Measurements from ENCODE around the gene PARD3. TPM values are rescaled to one million over a fixed set of nuclear protein-coding genes. Genes with fewer than 3 reads are reported as not detected.

PARD3 gene
- total and polyA plus RNA-seq, 2 experiments from 2014 or later, result 47.2 to 59.7 TPM

DNA sequence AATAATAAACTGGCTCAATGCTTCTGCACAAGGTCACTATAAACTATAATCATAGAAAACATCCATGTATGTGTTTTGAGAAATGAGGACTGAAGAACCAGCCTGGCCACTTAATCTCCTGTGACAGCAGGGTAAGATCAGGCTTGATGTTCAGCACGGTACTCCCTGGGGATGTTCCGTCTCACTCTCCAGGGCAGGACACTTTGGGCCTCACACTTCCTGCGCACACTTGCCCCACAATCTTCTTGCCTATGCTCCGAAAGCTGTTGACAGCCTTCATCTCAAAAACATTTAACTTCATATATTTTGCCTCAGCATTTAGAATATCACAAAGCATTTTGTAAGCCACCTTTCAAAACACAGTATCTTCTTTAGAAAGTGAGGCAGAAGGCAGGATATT lies 92.7 kb downstream of the PARD3 start:
- DNase-seq (ENCODE audit: low spot score), result no peak
- WGBS (ENCODE audit: low lambda C conversion rate, missing lambda C conversion rate), result 77% methylated on average over 4 of the region's 4 CpGs
- Histone ChIP-seq H3K4me2 (no peak overlapping the region), H3K4me1 (ENCODE audit: insufficient read depth) (peaks cover 8% of the 10 kb centered on the region), H3K4me3 (no peak overlapping the region), H3K9me3 (ENCODE audit: low read depth) (no peaks in the 10 kb centered on the region), H3K27ac (no peak overlapping the region), H2AFZ (no peak overlapping the region), H3K9me2 (replicated peaks; ENCODE audit: insufficient read depth) (no peaks in the 10 kb centered on the region), H3K27me3 (no peaks in the 10 kb centered on the region), H4K20me1 (ENCODE audit: insufficient read depth, poor library complexity, severe bottlenecking) (peaks cover 21% of the 10 kb centered on the region), H3K36me3 (replicated peaks; ENCODE audit: insufficient read depth, low read depth) (no peaks in the 10 kb centered on the region), H3K79me2 (peaks cover 95% of the 10 kb centered on the region)
- no peak for TF ChIP-seq EZH2phosphoT487 (IDR thresholded peaks at IDR 0.05; ENCODE audit: low read depth, severe bottlenecking, unreplicated experiment)
- TF ChIP-seq EZH2 (IDR thresholded peaks at IDR 0.05; ENCODE audit: borderline replicate concordance), result no peak
- no peak for TF ChIP-seq CTCF (IDR thresholded peaks at IDR 0.05; ENCODE audit: poor library complexity)

DNA sequence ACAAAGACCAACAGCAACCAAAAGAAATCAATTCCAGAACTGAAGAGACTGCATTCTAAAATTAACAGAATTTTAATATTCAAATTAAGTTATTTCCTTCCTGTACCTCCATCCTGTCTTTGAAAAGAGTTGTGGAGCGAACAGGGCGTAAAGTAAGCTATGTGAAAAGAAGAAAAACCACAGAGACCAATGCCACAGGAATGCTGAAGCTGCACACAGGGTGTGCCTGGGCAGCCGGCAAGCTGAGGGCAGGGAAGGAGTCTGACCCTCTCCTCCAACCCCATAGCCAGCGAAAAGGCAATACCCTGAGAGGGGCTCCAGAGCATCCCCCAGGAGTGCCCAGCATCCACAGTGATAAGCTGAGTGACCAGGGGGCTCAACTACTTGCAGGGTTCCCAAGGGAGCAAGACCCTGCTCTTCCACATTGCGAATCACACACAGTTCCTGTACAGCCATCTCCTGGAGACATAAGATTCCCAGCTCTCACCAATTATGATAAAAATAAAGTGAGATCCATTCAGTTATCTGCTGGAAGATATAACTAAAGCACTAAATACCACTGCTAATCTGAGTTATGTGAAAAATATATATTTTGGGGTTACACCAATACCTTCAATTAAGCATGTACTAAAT lies 93.8 kb downstream of the PARD3 start:
- Histone ChIP-seq H3K9me3 (ENCODE audit: low read depth) (no peaks in the 10 kb centered on the region), H3K27me3 (no peaks in the 10 kb centered on the region), H3K4me2 (peak overlapping the region; percentile 6), H3K36me3 (replicated peaks; ENCODE audit: insufficient read depth, low read depth) (no peaks in the 10 kb centered on the region), H3K9me2 (replicated peaks; ENCODE audit: insufficient read depth) (no peaks in the 10 kb centered on the region), H3K4me3 (no peak overlapping the region), H3K79me2 (peaks cover 93% of the 10 kb centered on the region), H2AFZ (no peak overlapping the region), H3K27ac (no peak overlapping the region), H3K4me1 (ENCODE audit: insufficient read depth) (peaks cover 14% of the 10 kb centered on the region), H4K20me1 (ENCODE audit: insufficient read depth, poor library complexity, severe bottlenecking) (peaks cover 16% of the 10 kb centered on the region)
- DNase-seq (ENCODE audit: low spot score), result no peak
- TF ChIP-seq EZH2 (IDR thresholded peaks at IDR 0.05; ENCODE audit: borderline replicate concordance) (no peak), EZH2phosphoT487 (IDR thresholded peaks at IDR 0.05; ENCODE audit: low read depth, severe bottlenecking, unreplicated experiment) (no peak), CTCF (IDR thresholded peaks at IDR 0.05; ENCODE audit: poor library complexity) (no peak)
- WGBS (ENCODE audit: low lambda C conversion rate, missing lambda C conversion rate), result 78% methylated on average over 5 of the region's 5 CpGs

DNA sequence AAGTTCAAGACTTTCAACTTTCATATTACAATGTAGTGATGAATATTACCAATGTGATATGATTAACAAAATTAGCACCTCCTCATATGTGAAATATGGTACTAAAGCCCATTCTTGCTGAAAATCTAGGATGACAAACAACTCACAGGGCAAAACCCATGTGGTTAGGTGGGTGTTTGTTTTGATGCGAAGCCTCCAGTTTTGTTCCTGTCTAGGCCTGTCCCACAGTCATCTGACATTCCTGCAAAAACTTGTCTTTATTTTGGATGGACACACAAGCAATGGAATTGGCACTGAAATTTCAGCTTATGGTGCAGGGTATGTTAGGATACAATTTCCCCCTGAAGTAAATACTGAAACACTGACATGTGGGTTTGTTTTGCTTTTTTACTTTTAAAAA lies 95.3 kb downstream of the PARD3 start:
- H3K9me3 ChIP-seq (ENCODE audit: low read depth), result no peaks in the 10 kb centered on the region
- peaks cover 21% of the 10 kb centered on the region for H3K4me1 ChIP-seq (ENCODE audit: insufficient read depth)
- H3K27ac ChIP-seq, result no peak overlapping the region
- WGBS (ENCODE audit: low lambda C conversion rate, missing lambda C conversion rate), result 40% methylated on average over 1 of the region's 1 CpG
- DNase-seq (ENCODE audit: low spot score), result no peak
- no peaks in the 10 kb centered on the region for H3K9me2 ChIP-seq (replicated peaks; ENCODE audit: insufficient read depth)
- no peaks in the 10 kb centered on the region for H3K27me3 ChIP-seq
- peaks cover 16% of the 10 kb centered on the region for H4K20me1 ChIP-seq (ENCODE audit: insufficient read depth, poor library complexity, severe bottlenecking)
- TF ChIP-seq EZH2phosphoT487 (IDR thresholded peaks at IDR 0.05; ENCODE audit: low read depth, severe bottlenecking, unreplicated experiment) (no peak), EZH2 (IDR thresholded peaks at IDR 0.05; ENCODE audit: borderline replicate concordance) (no peak), CTCF (IDR thresholded peaks at IDR 0.05; ENCODE audit: poor library complexity) (no peak)
- no peaks in the 10 kb centered on the region for H3K36me3 ChIP-seq (replicated peaks; ENCODE audit: insufficient read depth, low read depth)
- H2AFZ ChIP-seq, result no peak overlapping the region
- H3K4me2 ChIP-seq, result no peak overlapping the region
- no peak overlapping the region for H3K4me3 ChIP-seq
- H3K79me2 ChIP-seq, result peaks cover 94% of the 10 kb centered on the region
